GM21717 (cell line): ENCODE results near the gene TNFRSF8.
"Not testable (repeated sequence)": the region's sequence is repeated elsewhere in the genome, so short reads cannot be mapped to it uniquely, and the experiment has no call there.

Experiments used
- ATAC-seq: cut with Tn5 transposase; IDR thresholded peaks from one replicate; pipeline ENCODE4 v1.9.1; 2021; ENCODE audit warnings: mild to moderate bottlenecking, moderate library complexity; ENCODE audit not compliant: unreplicated experiment

TNFRSF8 gene

DNA sequence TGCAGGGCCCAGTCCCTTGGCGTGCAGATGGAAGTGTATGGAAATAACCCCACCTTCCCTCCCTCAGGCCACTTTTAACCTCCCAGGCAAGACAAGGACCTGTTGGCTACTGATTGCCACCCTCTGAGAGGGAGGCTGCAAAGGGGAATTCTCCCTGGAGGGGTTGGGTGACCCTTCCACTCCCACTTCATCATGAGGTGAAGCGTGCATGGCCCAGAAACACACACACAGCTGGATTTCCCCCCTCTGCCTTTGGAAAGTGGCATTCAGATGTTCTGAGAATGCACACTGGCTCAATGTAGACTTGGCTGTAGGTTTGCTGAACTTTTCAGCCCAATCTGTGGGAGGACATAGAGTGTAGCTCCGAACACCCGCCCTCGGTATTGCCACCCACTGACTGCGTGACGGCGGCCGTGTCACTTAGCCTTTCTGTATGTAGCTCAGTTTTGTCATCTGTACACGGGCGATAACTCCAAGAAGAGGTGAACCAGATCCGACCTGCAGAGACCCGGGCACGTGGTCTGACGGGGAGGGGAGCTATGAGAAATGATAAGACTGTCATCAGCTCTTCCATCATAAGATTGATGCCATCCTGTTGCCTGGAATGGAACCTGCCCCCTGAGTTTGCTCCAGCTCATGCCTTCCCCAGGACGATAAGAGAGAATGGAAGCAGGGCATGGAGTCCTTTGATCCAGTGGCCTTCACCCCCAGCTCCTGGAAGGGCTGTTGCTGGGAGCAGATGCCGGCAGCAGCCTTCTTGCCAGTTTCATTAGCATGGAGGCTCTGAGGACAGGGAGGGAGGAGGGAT is 24.5 kb upstream of the TNFRSF8 start:
- no peak for ATAC-seq

DNA sequence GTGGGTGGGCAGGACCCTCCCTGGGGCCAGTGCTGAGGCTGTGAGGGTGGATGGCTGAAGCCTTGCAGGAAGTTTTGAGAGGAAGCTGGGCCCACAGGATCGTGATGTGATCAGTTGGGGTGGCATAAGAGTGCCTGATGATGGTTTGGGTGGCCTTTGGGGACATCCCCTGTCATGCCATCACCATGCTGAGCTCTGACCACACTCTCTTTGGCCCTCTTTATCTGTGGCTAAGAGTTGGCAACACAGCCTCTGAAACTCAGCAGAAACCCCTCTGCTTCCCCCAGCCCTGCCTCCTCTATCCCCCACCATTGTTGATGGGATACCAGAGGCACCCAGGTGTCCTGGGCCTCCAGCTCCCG is 24.0 kb upstream of the TNFRSF8 start:
- ATAC-seq, result no peak

DNA sequence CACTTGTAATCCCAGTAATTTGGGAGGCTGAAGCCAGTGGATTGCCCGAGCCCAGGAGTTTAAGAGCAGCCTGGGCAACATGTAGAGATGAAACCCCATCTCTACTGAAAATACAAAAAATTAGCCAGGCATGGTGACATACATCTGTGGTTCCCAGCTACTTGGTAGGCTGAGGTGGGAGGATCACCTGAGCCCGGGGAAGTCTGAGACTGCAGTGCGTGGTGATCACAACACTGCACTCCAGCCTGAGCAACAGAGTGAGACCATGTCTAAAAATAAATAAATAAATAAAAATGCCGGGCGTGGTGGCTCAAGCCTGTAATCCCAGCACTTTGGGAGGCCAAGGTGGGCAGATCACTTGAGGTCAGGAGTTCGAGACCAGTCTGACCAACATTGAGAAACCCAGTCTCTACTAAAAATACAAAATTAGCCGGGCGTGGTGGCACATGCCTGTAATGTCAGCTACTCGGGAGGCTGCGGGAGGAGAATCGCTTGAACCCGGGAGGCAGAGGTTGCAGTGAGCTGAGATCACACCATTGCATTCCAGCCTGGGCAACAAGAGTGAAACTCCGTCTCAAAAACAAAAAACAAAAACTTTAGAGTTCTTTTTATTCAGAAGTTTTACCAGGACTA is 23.2 kb upstream of the TNFRSF8 start:
- ATAC-seq, result peak; percentile 29

DNA sequence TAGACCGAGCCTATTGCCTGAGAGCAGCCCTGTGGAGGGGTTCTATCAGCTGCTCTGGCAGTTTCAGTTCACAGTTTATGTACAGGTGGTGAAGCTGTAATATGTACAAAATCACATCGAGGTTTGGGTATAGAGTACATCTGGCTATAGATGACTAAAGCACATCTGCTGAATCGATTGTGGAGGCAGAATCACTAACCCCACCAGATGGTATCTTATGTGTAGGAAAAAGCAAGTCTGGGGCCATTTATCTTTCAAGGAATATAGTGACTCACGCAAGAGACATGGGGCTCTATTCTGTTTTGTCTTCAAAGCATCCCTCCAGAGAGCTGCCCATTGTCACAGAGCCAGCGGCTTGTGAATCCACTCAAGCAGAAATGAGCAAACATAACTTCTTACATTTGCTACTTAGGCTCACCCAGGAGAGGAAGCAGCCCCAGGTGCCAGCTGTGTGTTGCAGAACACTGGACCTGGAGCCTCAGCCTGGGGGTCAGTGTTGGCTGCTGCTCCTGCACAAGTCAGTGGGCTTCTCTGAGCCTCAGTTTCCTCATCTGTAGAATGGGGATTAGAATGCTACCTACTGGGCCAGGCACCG is 22.5 kb upstream of the TNFRSF8 start:
- peak; percentile 57 for ATAC-seq

DNA sequence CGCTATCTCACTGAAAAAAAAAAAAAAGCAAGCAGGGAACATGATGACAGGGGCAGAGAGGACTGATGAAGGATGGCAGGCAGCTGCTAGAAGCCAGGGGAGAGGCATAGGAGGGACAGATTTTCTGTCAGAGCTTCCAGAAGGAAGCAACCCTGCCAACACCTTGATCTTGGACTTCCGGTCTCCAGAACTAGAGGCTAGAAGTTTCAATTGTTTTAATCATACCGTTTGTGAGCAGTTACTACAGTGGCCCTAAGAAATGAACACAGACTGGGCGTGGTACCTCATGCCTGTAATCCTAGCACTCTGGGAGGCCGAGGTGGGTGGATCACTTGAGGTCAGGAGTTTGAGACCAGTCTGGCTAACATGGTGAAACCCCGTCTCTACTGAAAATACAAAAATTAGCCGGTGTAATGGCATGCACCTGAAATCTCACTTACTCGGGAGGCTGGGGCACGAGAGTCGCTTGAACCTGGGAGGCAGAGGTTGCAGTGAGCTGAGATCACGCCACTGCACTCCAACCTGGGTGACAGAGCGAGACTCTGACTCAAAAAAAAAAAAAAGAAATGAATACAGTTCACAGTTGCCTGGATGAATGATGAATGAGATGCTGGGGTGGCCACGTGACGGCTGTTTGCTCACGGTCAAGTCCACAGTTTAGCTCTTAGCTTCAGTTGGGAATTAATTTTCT is 18.8 kb upstream of the TNFRSF8 start:
- ATAC-seq, result not testable (repeated sequence)

DNA sequence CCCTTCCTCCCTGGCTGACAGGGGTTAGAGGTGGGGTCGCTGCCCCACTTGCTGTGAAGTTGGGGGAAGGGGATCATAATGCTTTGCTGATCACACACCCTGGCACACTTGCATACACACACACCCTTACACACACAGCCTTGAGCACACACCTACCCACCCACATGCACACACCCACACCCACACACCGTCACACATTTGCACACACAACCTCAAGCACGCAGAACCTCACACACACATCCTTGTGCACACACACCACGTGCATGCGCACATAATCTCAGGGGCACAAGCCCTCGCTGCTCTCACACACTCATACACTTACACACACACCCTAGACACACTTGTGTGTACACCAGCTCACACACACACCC is 16.4 kb upstream of the TNFRSF8 start:
- ATAC-seq, result no peak

DNA sequence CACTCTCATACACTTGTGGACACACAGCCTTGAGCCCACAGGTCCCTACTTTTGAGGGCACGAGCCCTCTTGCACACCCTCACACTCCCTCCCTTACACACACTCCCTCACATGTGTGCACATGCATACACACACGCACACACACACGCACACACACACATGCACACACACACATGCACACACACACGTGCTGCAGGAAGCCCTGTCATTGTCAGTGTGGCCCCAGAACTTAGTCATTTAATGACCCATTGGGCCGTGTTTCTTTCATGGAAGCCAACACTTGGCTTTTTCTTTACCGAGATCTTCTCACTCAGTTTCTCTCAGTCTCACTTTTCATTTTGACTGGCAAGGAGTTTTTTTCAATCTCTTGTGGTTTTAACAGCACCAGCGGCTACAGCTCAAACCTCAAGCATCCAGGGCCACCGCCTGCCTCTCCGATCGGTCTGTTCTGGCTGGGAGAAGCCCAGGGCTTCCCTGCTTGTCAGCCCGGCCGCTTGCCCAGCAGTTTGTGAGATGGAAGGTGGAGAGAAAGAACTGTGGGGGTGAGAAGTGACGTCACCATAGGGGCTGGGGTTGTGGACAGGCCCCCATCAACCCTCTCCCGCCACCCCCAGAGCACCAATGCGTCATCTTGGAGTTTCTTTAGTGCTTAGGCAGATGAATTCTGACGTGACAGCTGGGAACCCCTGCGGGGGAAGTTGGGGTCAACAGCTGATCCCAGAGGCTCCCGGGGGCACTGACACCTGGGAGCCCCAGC is 15.8 kb upstream of the TNFRSF8 start:
- peak; percentile 37 for ATAC-seq

DNA sequence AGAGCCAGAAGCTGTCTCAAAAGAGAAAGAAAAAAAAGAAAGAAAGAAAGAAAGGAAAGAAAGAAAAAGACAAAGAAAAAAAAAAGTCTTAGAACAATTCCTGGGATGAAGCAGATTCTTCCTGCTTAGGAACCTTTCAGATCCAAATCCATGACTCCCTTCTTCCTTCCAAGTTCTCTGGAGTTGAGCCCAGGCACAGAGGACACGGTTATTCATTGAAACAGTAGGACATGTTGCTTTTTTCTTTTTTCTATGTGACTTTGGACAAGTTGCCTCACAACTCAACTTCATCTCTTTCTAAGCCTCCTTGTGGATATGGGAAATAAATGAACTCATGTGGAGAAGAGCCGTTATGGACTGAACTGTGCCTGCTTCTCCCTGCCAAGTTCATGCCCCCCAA is 14.7 kb upstream of the TNFRSF8 start:
- no peak for ATAC-seq

DNA sequence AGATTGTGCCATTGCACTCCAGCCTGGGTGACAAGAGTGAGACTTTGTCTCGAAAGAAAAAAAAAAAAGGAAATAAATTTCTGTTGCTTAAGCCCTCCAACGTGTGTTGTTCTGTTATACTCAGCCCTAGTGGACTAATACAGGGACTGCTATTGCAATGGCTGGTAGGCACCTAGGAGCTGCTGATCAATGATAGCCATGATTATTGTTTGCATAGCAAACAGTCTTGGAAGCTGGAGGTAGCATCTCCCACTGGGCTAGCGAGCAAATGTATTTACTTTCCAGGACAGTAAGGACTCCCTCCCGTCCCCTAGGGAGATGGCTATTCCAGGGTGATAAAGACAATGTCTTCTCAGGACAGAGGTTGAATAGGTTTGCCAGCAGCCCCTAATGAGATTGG is 13.5 kb upstream of the TNFRSF8 start:
- ATAC-seq, result no peak

DNA sequence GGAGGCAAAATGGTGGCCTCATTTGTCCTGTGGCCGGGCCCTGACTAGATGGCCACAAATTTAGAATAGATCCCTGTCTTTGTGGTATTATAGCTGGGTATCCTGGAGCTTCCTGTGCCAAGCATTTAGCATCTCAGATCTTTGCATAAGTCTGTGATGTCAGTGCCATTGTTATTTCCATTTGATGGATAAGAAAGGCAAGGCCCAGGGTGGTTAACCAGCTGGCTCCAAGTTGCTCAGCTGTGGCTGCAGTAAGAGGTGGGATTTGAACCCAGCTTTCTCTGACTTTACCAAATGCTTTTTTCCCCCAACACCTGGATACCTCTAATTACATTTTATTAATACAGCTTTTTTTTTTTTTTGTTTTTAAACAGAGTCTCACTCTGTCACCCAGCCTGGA is 11.7 kb upstream of the TNFRSF8 start:
- ATAC-seq, result no peak

DNA sequence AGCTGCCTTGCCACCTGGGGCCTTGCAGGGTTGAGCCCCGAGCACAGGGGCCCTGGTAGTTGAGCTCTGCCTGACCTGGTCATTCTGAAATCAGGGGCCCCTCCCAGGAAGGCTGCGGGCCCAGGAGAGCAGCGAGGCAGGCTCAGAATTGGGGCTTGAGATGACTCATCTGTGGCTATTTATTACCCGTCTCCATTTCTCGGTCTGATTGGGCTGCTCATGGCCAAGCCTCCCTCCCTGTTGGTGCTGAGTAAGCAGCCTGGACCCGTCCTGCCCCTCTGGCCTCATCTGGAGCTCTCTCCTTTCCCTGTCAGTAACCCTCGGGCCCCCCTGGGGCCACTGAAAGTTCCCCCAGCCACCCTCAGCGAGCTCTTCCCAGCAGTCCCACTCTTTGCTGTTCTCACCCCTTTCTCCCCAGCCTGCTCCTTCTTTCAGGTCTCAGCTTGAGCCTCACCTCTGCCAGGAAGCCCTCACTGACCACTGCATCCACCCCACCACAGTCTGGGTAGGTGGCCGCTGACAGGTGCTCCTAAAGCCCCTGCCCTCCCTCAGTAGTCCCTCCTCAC is 11.0 kb upstream of the TNFRSF8 start:
- ATAC-seq, result peak; percentile 60

DNA sequence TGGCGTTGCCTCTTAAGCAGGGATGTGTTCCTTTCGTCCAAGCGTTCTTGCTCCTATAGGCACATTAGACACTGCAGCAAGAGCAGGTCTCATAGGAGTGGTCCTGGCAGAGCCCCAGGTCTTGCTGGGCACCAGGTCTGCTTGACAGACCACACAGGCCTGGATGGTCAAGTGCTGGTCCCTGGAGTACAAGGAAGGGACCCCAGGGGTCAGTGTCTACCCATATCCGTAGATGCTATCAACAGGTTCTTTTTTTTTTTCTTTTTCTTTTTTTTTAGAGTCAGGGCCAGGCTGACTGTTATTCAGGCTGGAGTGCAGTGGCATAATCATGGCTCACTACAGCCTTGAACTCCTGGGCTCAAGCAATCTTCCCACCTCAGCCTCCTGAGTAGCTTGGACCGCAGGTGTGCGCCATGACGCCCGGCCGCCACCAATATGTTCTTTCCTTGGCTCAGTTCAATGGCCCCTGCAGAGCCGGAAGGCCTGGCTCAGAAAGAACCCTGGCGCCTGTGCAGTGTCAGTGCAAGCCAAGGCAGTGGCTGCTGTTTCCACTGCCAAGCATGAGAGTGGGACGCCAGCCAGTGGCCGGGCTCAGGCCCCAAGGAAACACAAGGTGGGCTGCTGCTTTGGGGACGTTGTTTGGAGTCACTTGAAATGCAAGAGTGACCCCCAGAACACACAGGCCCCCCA is 10.0 kb upstream of the TNFRSF8 start:
- no peak for ATAC-seq

DNA sequence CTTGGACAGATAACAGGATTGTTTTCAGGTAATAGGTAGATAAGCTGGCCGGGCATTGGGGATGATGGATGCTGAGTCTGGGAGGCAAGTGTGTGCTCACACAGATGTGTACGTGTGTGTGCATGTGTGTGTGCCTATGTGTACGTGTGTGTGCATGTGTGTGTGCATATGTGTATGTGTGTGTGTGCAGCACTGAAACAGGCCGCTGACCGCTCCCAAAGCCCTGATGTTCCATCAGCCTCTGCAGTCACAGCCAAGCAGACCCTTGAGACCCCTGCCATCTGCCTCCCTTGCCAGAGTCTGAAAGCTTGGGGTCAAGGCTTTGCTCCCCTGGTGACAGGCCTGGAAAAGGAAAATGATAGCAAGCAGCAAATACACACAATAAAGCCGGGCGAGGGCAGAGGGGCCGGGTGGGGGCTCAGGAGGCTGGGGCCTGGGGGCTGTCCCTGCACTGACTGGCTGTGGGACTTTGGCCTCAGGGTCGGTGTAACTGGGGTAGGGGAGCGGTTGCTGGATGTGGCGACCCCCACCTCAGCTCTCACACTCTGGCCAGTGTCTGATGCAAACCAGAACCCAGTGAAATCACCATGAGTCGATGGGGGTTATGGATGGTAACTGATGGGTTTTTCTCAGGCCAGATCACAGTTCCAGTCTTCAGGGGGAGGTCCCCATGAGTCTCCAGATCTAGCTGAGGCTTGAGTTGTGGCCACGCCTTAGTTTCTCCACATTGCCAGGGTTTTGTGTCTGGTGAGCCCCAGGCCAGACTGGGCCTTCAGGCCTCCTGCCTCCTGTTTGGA is 9.2 kb upstream of the TNFRSF8 start:
- ATAC-seq, result no peak

DNA sequence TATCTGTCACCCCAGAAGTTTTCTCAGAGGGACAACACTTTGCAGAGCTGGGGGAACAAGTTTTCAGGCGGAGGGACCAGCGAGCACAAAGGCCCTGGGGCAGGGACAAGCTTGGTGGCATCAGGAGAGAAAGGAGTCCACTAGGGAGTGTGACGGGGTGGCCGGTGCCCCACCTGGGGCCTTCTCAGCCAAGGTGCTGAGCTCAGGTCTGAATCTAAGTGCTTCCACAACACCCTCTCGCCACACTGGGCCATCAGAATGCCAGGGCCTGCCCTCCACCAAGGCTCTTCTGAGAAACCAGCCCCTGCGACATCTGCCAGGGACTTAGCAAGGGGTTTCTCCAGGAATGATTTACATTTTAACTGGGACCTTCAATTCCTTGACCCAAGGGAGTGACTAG is 7.8 kb upstream of the TNFRSF8 start:
- no peak for ATAC-seq

DNA sequence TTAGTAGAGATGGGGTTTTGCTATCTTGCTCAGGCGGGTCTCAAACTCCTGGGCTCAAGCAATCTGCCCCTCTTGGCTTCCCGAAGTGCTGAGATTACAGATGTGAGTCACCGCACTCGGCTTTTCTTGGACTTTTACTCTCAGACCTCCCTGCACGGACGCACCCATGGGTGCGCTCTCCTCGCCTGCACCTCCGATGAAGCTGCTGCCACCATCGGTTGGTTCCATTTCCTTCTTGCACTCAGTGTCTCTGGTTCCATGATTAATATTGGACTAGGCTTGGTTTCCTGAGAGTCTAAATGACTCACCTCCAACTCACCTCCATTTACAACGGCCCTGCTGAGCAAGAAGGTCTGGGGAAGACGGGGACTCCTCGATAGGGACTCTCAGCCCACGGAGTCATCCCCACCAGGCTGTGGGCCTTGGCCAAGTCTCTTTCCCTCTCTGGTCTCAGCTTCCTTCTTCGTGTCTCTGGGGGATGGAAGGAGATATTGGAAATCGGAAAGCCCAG is 6.7 kb upstream of the TNFRSF8 start:
- no peak for ATAC-seq

DNA sequence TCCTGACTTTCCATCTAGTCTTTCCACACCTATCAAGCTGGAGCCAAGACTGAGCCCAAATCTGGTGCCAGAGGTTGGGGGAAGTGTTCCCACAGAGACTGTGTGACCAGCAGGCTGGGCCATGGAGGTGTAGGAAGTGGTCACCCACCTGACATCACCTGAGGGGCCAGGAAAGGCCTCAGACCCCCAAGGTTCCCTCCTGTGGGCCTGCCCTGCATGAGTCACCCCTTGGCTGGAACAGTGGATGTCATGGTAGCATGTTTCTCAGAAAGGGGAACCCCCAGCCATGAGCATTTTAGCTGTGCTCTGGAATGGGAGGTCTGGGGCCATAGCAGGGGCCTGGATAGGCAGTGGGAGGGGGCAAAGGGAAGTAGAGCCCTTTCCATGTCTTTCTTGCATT is 5.7 kb upstream of the TNFRSF8 start:
- ATAC-seq, result no peak

DNA sequence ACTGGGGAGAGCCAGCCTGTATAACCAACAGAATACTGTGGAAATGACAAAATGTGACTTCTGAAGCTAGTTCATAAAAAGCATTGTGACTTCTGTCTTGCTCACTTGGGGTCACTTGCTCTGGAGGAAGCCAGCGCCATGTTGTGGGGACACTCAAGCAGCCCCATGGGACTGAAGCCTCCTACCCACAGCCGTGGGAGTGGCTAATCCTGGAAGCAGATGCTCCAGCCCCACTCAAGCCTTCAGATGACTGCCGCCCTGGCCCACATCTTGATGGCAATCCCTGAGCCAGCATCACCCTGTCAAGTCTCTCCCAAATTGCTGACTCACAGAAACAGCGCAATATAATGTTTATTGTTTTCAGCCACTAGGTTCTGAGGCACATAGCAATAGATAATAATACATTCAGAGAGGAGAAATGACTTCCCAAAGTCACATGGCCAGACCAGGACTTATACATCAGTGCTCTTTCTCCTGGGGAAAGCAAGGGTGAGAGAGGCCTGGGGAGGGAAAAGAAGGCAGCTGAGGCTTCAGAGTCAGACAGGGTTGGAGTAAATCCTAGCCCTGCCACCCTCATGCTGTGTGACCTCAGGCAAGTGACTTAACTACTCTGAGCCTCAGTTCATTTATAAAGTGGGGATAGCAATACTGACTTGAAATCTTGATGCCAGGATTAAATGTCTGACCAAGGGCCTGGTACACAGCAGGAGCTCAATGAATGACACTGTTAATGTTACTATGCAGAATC is 5.0 kb upstream of the TNFRSF8 start:
- ATAC-seq, result no peak

DNA sequence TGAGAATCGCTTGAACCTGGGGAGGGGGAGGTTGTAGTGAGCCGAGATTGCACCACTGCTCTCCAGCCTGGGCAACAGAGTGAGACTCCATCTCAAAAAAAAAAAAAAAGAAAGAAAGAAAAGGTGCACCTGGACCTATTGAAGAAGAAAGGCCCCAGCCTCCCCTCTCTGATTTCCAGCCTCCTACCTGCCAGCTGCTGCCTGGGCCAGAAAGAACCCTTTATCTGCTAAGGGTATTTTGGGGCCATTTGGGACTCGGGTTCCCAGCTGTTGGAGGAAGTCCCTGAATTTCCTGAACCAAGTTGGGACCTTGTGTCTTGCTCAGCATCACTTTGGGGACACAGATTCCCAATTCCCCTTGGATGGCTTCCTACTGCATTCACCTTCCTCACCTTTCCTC is 3.9 kb upstream of the TNFRSF8 start:
- no peak for ATAC-seq
